CD1c-positive myeloid dendritic cell (primary cell): ENCODE data around the gene KRTAP4-16.
"Not testable (repeated sequence)": the region's sequence is repeated elsewhere in the genome, so short reads cannot be mapped to it uniquely, and the experiment has no call there.

Experiments
- DNase-seq: peaks from one replicate; pipeline ENCODE4 v3.0.0-alpha.2; 2016; ENCODE audit errors: extremely low spot score

Gene KRTAP4-16

GRCh38 chr17:41119696-41120690, 18.0 kb upstream of the KRTAP4-16 start:
- DNase-seq = peak; percentile 25

GRCh38 chr17:41118721-41119120, 16.7 kb upstream of the KRTAP4-16 start:
- DNase-seq = no peak

GRCh38 chr17:41117846-41118386, 15.9 kb upstream of the KRTAP4-16 start, which contains the start of gene KRTAP4-11:
Gene KRTAP4-11, minus strand, starts transcription at chr17:41118373. Its CDS starts 58 bp downstream, at chr17:41118315.
- DNase-seq = not testable (repeated sequence)

GRCh38 chr17:41116297-41116696, 14.3 kb upstream of the KRTAP4-16 start:
- no peak for DNase-seq

GRCh38 chr17:41111151-41111885, 9.3 kb upstream of the KRTAP4-16 start:
- no peak for DNase-seq

- DNase-seq = not testable (repeated sequence)
These were observed 6.8 kb upstream of the KRTAP4-16 start for GRCh38 chr17:41108728-41109386.

GRCh38 chr17:41107941-41108450, 6.0 kb upstream of the KRTAP4-16 start:
- DNase-seq = peak; percentile 7

GRCh38 chr17:41105347-41105746, 3.3 kb upstream of the KRTAP4-16 start, which contains the start of gene KRTAP4-9:
Gene KRTAP4-9, plus strand, starts transcription at chr17:41105389. Its CDS starts 0 bp downstream, at chr17:41105389.
- not testable (repeated sequence) for DNase-seq

- not testable (repeated sequence) for DNase-seq
These were observed 2.5 kb upstream of the KRTAP4-16 start for GRCh38 chr17:41104386-41105038.

- DNase-seq = no peak
These were observed 1.9 kb upstream of the KRTAP4-16 start for GRCh38 chr17:41103896-41104295.

- not testable (repeated sequence) for DNase-seq
These were observed 2.1 kb downstream of the KRTAP4-16 start for GRCh38 chr17:41099682-41100480.

GRCh38 chr17:41098481-41098880, 3.5 kb downstream of the KRTAP4-16 start:
- no peak for DNase-seq

GRCh38 chr17:41098042-41098441, 4.0 kb downstream of the KRTAP4-16 start, which contains the start of gene KRTAP4-8:
Gene KRTAP4-8, minus strand, starts transcription at chr17:41098142. Its CDS starts 58 bp downstream, at chr17:41098084.
- no peak for DNase-seq

- DNase-seq = no peak
These were observed 6.0 kb downstream of the KRTAP4-16 start for GRCh38 chr17:41096055-41096454.

- DNase-seq = not testable (repeated sequence)
These were observed 13.2 kb downstream of the KRTAP4-16 start for GRCh38 chr17:41088760-41089352.

- not testable (repeated sequence) for DNase-seq
These were observed 17.7 kb downstream of the KRTAP4-16 start, which contains the start of gene KRTAP4-7 for GRCh38 chr17:41084100-41084856. Gene KRTAP4-7, plus strand, starts transcription at chr17:41084150. Its CDS starts 57 bp downstream, at chr17:41084207.

GRCh38 chr17:41083427-41083826, 18.6 kb downstream of the KRTAP4-16 start:
- not testable (repeated sequence) for DNase-seq

GRCh38 chr17:41082626-41083025, 19.4 kb downstream of the KRTAP4-16 start:
- no peak for DNase-seq
